GM18498 (cell line): ENCODE measurements around the gene CDH1.
"Not testable (repeated sequence)": the region's sequence is repeated elsewhere in the genome, so short reads cannot be mapped to it uniquely, and the experiment has no call there.

Source experiments
- ATAC-seq: cut with Tn5 transposase; IDR thresholded peaks from one replicate; pipeline ENCODE4 v1.9.1; 2021; ENCODE audit warnings: mild to moderate bottlenecking, moderate library complexity; ENCODE audit not compliant: unreplicated experiment

Gene CDH1

GRCh38 chr16:68737046-68737729 lies at the start of gene CDH1:
CDH1 (plus strand) TSS chr16:68737292; CDS start chr16:68737416, 124 bp downstream.
- no peak for ATAC-seq

GRCh38 chr16:68689921-68690320 lies 47.2 kb upstream of the CDH1 start:
- no peak for ATAC-seq

DNA sequence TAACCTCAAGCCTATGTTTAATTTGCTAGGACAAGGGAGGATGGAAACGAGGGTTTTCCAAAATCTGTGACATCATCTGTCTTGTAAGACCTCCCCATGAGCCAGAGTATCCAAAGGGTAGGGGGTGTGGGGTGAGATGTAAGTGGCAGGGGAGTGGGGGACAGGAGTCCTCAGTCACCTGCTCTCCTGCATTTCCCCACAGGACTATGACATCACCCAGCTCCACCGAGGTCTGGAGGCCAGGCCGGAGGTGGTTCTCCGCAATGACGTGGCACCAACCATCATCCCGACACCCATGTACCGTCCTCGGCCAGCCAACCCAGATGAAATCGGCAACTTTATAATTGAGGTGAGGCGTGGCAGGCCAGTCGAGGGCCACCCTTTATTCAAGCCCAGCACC lies 41.5 kb upstream of the CDH1 start:
- no peak for ATAC-seq

- ATAC-seq, result no peak
These were observed 40.6 kb upstream of the CDH1 start for GRCh38 chr16:68696514-68696913.

DNA sequence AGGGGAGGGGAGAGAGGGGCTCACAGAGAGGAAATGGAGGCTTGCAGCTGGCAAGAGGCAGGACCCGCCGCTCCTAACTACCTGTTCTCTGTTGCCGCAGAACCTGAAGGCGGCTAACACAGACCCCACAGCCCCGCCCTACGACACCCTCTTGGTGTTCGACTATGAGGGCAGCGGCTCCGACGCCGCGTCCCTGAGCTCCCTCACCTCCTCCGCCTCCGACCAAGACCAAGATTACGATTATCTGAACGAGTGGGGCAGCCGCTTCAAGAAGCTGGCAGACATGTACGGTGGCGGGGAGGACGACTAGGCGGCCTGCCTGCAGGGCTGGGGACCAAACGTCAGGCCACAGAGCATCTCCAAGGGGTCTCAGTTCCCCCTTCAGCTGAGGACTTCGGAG lies 39.0 kb upstream of the CDH1 start:
- ATAC-seq, result no peak

GRCh38 chr16:68700120-68700519 lies 37.0 kb upstream of the CDH1 start:
- no peak for ATAC-seq

GRCh38 chr16:68700831-68701230 lies 36.3 kb upstream of the CDH1 start:
- no peak for ATAC-seq

GRCh38 chr16:68704232-68704867 lies 32.7 kb upstream of the CDH1 start:
- no peak for ATAC-seq

- no peak for ATAC-seq
These were observed 29.5 kb upstream of the CDH1 start for GRCh38 chr16:68707340-68708152.

GRCh38 chr16:68710211-68710610 lies 26.9 kb upstream of the CDH1 start:
- no peak for ATAC-seq

DNA sequence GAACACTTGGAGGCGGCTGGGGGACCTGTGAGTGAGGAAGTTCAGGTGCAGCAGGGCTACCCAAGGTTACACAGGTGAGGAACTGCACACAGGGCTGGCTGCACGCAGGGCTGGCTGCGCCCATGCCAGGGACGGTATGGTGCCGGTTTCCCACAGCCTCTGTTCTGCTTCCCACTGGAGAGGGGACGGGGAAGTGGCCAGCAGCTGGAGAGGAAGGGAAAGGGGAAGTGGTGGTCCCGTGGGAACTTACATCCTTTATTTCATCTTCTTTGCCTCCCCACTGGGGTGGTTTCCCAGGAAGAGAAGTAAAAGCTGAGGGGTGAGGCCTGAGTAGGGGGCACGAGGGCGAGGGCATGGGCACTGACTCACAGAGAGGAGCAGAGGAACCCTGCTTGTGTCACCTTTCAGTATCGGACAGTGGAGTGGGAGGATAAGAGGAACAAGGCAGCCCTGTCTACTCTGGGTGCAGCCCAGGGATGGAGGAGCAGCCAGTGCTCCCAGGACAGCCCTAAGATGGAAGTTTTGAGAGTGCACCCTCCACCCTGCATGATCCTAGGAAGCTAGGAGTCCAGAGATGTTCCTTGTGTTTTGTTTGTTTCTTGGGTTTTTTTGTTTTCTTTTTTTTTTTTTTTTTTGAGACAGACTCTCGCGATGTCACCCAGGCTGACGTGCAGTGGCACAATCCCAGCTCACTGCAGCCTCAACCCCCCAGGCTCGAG lies 25.5 kb upstream of the CDH1 start:
- no peak for ATAC-seq

DNA sequence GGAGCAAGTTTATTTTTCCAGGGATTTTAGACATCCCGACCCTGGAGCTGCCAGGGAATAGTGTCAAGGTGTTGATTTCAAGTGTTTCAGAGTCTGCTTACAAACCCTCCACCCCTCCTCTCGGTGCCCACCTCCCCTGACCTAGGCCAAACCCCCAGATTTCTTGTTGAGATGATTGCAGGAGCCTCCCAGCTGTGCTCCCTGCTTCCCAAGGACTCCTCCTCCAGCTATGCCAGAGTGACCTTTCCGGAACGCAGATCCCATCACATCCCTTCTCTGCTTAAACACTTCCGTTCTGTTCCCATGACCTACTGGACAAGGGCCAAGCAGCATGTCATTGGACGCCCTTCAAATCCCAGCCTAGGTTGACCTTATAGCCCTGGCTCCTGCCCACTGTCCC lies 23.7 kb upstream of the CDH1 start:
- ATAC-seq, result no peak

- no peak for ATAC-seq
These were observed 21.6 kb upstream of the CDH1 start for GRCh38 chr16:68715471-68715870.

GRCh38 chr16:68716516-68716915 lies 20.6 kb upstream of the CDH1 start:
- ATAC-seq, result not testable (repeated sequence)

- no peak for ATAC-seq
These were observed 19.4 kb upstream of the CDH1 start for GRCh38 chr16:68717684-68718083.

DNA sequence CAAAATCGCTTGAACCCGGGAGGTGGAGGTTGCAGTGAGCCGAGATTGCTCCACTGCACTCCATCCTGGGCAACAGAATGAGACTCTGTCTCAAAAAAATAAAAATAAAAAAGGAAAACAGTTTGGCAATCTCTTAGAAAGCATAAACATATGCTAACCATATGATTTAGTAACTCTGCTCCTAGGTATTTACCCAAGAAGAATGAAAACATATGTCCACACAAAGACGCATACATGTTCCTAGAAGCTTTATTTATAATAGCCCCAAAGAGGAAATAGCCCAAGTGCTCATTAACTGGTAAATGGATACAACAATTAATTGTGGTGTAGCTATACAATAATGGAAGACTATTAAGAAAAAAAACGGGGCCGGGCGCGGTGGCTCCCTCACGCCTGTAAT lies 18.5 kb upstream of the CDH1 start:
- ATAC-seq, result no peak

- peak; percentile 83 for ATAC-seq
These were observed 17.1 kb upstream of the CDH1 start for GRCh38 chr16:68719993-68720489.

- no peak for ATAC-seq
These were observed 14.7 kb upstream of the CDH1 start for GRCh38 chr16:68722119-68723024.

DNA sequence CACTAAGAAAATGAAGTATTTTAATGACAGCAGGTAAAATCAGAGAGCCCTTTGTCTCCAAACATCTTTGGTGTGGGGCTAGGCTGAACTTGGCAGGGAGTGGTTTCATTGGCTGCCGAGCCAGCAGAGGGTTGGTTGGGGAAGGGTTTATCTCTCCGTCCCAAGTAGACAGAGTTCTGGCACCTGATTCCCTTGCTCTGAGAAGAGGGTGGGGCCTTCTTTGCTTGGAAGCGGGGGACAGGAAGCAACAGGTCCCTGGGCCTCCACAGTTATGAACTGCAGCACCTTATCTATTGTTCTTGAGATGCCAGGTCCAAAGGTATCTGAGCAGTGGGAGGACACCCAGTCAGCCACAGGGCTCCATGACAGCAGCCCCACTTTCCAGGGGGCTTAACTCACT lies 12.3 kb upstream of the CDH1 start:
- ATAC-seq, result no peak

GRCh38 chr16:68728523-68728922 lies 8.6 kb upstream of the CDH1 start:
- ATAC-seq, result no peak
